HG03135 (cell line): ENCODE results near the gene ZIC1.

Experiments
- ATAC-seq: cut with Tn5 transposase; IDR thresholded peaks from one replicate; pipeline ENCODE4 v1.9.1; 2021; ENCODE audit warnings: mild to moderate bottlenecking, moderate library complexity; ENCODE audit not compliant: unreplicated experiment

ZIC1 gene

DNA sequence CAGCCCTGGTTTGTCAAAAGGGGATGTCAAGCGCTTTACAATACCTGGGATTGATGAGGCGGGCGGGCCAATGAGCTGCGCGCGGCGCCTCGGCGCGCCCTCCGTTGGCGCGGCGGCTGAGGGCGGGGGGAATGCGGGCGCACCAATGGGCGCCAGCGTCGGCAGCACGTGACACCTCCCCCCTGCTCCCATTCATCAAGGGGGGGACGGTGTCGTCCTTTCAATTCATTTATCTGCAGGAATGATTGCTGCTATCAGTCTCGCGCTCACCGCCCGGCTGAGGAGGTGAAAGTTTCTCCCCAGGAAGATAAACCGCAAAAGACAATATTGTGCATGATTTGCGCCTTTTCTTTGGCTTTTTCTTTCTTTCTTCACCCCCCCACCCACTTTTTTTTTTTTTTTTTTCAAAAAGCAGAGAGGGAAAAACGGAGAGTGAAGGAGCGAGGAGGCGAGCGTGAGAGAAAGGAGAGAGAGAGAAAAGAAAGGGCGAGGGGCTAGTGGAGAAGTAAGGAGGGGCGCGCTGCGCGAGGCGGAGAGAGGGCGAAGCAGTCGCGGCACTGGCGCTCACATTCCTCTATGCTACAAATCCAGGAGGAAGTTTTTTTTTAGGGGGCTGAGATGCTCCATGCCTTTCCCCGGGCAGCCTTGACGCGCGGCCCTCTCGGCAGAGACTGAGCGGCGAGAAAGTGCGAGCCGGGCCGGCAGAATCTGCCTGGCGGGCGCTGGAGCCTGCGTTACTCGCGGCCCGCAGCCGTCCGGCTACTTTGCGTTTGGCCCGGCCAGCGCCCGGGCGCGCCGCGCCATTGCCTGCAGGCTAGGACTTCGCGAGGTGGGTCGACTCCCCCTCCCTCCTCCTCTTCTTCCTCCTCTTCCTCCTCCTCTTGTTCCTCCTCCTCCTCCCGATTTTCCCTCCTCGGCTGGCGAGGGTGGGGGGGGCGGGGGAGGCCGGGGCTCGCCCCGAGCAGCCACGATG, at the start of gene ZIC1:
Gene ZIC1 (plus strand): TSS at position 223 of the 973 bp plus-strand sequence. CDS start 748 bp downstream, at position 971.
- ATAC-seq: no peak

GRCh38 chr3:147360051-147360439, 49.1 kb upstream of the ZIC1 start:
- ATAC-seq: no peak

DNA sequence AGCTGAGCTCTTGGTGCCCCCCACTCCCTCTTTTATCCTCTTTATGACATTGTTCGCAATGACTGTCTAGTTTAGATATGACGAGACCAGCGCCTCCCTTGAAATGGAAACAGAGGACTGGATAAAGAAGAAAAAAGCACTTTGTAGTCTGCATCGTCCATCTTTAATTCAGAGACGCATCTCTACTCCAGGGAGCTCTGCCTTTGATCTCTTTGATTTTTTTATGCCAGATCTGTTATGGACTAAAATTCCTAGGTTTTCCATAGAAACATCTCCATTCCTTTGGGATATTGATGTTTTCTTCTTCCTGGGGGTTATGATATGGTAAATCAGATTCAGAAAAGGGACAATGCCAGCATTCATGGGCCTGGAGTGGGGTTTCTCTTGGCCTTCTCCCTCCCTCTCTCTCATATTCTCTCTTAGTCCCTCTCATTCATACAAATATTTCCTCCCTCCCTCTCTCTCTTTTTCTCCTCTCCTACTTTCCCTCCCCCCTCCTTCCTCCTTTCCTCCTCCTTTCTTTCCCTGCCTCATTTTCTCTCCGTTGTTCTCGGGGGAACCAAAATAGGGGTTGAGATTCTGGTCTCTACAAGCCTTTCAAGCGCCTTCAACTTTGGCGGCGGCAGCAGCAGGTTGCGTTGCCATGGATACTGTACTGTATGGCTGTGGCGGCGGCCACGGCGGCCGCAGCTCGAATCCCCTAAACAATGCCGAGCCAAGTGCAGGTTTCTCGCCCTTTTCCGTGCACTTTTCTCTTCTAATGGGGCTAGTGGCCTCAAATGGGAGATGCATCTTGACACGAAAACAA, 48.3 kb upstream of the ZIC1 start:
- ATAC-seq: no peak

- ATAC-seq: no peak
Measured at GRCh38 chr3:147361454-147362420, 47.4 kb upstream of the ZIC1 start.

DNA sequence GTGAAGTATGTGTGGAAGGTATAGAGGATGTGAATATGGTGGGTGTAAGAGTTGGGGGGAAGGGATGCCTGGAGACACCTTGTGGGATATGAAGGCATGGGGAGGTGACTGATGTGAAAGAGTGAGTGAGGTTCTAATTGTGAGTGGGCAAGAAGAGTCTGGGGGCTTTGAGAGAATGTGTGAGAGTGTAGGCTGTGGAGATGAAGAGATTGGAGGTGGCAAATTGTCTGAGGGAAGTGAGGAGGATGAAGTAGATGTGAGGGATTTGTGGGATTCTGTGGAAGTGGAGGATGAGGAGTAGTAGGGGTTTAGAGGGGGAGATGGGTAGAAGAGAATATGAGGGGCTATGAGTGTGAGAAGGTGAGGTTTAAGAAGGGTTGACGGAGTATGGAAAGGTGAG, 44.4 kb upstream of the ZIC1 start:
- no peak for ATAC-seq

GRCh38 chr3:147365196-147366115, 43.7 kb upstream of the ZIC1 start:
- ATAC-seq: no peak

DNA sequence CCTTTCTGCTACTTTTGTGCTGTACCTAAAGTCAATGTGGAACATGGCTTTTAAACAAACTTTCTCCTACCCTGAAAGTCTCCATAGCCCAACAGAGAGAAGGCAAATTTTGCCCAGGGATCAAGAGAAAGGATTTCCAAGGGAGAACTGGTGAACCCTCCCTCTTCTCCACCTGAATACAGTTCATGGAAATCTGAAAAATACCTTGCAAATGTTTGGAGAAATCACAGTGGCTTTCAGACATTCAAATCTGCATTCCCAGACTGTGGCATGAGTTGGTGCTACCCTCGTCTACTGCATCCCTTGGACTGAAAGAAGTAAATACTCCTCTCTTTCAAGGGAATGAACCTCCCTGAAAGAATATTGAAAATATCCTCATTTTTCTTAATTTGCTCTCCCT, 41.5 kb upstream of the ZIC1 start:
- ATAC-seq: no peak

- no peak for ATAC-seq
Measured at GRCh38 chr3:147368151-147368550, 41.0 kb upstream of the ZIC1 start.

DNA sequence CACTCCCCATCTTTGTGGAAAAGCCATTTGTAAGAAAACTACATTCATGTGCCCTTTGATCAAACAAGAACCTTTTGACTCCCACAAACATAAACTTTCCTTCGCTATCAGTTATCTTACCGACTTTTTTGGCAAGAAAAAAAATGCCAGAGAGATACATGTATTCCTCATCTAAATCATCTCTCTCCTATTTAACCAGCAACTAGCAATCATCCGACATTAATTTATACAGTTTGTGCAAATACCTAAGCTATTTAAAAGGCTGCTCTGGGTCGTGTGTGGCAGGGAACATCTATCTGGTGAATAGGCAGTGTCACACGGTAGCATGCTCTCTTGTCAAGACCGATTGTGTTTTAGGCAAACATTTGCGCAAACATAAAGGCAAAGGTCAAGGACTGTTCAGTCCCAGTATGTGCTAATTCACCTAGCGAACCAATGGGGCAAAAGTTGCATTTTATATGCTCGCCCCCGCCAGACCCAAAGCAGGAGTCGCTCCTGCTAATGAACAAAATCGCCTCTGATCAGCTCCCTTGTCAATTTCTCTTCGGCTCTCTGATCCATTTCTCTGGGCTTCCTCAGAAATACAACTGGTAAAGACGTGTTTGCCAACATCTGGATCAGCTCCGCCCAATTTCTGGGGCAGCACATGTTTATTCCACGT, 40.5 kb upstream of the ZIC1 start:
- ATAC-seq: no peak

DNA sequence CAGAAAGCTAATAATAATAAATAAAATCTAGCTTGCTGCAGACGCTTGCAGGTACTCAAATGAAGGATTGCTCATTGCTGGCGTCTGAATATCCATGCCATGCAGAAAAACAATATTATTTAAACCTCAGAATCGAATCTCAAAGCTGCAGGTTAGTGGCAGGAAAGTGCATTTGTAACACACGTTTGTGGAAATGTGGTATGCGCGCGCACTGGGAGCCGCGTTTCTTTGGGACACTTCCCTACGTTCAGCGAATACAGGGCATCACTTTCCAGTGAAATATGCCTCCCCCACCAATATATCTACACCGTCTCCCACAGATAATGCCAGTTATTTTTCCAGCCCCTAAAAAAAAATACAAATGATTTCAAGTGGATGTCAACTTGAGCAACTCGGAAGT, 39.9 kb upstream of the ZIC1 start:
- no peak for ATAC-seq

DNA sequence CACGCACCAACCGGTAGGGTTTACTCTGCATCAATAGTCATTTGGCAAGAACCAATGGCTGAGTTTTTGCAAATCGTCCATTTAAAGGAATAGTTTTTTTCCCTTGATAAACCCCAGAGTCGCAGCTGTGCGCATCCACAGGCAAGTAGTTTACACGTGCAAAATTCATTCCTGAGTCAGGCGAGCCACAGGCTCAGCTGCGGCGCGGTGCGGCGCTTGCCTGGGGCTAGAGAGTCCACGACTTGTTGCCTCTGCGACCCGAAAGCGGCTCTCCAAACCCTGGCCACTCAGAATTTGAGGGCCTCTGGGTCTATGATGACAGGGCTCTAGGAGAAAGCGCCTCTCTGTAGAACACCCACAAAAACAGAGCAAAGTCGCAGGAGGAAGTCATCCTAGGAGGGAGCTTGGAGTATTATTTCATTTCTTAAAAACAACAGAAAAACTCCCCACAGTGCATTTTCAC, 39.5 kb upstream of the ZIC1 start:
- no peak for ATAC-seq

DNA sequence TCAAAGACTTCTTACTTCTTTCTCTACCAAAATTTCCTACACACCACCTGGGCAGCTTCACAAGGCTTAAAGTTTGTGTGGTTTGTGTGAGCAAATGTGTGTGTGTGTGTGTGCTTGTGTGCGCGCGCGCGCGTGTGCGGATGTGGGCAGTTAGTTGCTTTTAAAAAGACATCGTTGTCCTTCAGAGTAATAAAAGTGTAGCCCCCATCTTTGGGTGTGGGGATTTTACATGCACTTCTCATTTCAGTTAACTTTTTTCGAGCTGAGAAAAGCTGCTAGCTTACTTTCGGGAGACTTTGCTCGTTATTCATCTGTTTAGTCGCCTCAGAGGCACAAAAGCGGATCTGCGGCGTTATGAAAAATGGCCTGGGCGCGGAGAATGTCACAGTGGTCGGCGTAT, 38.8 kb upstream of the ZIC1 start:
- no peak for ATAC-seq

DNA sequence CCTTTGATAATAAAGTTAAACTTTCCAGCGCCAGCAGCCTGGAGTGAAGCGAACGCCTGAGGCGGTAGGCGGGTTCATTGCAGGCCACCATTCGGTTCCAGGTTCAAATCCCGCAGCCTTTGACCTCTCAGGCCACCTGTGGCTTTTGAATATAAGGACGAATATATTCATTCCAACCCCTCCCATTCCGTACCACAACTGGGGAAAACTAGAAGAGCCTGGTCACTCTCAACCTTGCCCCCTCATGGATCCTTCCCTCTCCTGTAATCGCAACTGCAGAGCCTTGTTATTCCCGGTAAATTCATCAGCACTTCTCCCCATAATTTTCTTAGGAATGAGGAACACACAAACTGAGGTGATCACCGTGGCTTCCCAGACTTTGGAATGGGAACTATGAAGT, 38.0 kb upstream of the ZIC1 start:
- ATAC-seq: no peak

DNA sequence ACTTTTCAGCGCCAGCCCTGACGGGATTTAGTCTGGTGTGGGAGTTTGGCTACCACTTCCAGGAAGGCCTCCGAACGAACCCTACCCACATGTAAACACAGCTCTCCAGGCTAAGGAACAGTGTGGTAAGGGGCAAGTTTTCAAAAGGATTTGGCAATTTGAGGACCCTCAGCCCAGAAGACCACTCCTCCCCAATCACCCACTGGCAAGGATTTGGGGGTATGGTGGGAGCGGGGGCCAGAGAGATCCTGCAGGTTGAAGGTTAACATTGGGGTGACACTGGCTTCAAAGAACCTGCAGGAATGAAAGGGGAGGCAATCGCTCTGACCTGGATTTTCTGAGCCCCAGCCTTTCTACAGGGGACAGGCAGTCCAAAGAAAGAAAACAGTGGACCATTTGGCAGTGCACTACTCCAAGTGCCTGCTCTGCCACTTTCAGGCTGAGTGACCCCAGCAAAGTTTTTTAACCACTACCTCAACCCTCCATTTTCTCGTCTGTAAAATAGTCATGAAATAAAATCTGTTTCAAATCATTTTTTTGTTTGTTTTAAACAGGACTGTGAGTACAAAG, 37.3 kb upstream of the ZIC1 start:
- ATAC-seq: no peak

GRCh38 chr3:147372525-147373027, 36.6 kb upstream of the ZIC1 start:
- ATAC-seq: no peak

GRCh38 chr3:147373301-147373700, 35.9 kb upstream of the ZIC1 start:
- ATAC-seq: no peak

- no peak for ATAC-seq
Measured at GRCh38 chr3:147377412-147378367, 31.5 kb upstream of the ZIC1 start.
